ENCODE results near the gene TMEM203.

- TF ChIP-seq, protein P1, sequence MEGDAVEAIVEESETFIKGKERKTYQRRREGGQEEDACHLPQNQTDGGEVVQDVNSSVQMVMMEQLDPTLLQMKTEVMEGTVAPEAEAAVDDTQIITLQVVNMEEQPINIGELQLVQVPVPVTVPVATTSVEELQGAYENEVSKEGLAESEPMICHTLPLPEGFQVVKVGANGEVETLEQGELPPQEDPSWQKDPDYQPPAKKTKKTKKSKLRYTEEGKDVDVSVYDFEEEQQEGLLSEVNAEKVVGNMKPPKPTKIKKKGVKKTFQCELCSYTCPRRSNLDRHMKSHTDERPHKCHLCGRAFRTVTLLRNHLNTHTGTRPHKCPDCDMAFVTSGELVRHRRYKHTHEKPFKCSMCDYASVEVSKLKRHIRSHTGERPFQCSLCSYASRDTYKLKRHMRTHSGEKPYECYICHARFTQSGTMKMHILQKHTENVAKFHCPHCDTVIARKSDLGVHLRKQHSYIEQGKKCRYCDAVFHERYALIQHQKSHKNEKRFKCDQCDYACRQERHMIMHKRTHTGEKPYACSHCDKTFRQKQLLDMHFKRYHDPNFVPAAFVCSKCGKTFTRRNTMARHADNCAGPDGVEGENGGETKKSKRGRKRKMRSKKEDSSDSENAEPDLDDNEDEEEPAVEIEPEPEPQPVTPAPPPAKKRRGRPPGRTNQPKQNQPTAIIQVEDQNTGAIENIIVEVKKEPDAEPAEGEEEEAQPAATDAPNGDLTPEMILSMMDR (optimal IDR thresholded peaks at IDR 0.05 in 1 of 3, IDR thresholded peaks at IDR 0.05 in 1 of 3, conservative IDR thresholded peaks at IDR 0.05 in 1 of 3; ENCODE audit: extremely low read depth in 1 of 3, insufficient read depth in 2 of 3, low read length in 3 of 3): no peak
- no peak for TF ChIP-seq EZH2 (IDR thresholded peaks at IDR 0.05; ENCODE audit: low read length)
These were observed 42.4 kb upstream of the TMEM203 start for GRCh38 chr9:137247916-137248175.

Data from keratinocyte (primary cell).